Rectal smooth muscle tissue (tissue), 1 donor: ENCODE data around the gene ZNF93.
"Not testable (repeated sequence)": the region's sequence is repeated elsewhere in the genome, so short reads cannot be mapped to it uniquely, and the experiment has no call there.

Source experiments
- H3K27ac ChIP-seq: one replicate; pipeline ENCODE4 v1.7.0; 2013; ENCODE audit warnings: low read depth, low read length, inconsistent platforms
- H3K27me3 ChIP-seq: one replicate; pipeline ENCODE4 v1.7.0; 2013; ENCODE audit warnings: low read length; ENCODE audit not compliant: control insufficient read depth, insufficient read depth
- H3K36me3 ChIP-seq: one replicate; pipeline ENCODE4 v1.7.0; 2013; ENCODE audit warnings: low read length; ENCODE audit not compliant: control insufficient read depth, insufficient read depth
- H3K4me1 ChIP-seq: one replicate; pipeline ENCODE4 v1.7.0; 2013; ENCODE audit warnings: low read length; ENCODE audit not compliant: control insufficient read depth, insufficient read depth
- H3K4me3 ChIP-seq: one replicate; pipeline ENCODE4 v1.7.0; 2013; ENCODE audit warnings: low read length
- H3K9ac ChIP-seq: one replicate; pipeline ENCODE4 v1.7.0; 2013; ENCODE audit warnings: low read length

The ZNF93 gene

GRCh38 chr19:19946226-19946625 lies 45.5 kb downstream of the ZNF93 start:
- Histone ChIP-seq H3K27ac (no peak overlapping the region), H3K36me3 (no peaks in the 10 kb centered on the region), H3K4me3 (no peak overlapping the region), H3K27me3 (no peaks in the 10 kb centered on the region), H3K9ac (no peak overlapping the region), H3K4me1 (no peaks in the 10 kb centered on the region)

- Histone ChIP-seq H3K27me3 (no peaks in the 10 kb centered on the region), H3K4me1 (no peaks in the 10 kb centered on the region), H3K27ac (no peak overlapping the region), H3K4me3 (no peak overlapping the region), H3K9ac (no peak overlapping the region), H3K36me3 (no peaks in the 10 kb centered on the region)
Observed at GRCh38 chr19:19948800-19949199, 48.1 kb downstream of the ZNF93 start.

GRCh38 chr19:19955208-19955607 lies 54.5 kb downstream of the ZNF93 start:
- H3K27ac ChIP-seq = no peak overlapping the region
- H3K27me3 ChIP-seq = no peaks in the 10 kb centered on the region
- H3K36me3 ChIP-seq = no peaks in the 10 kb centered on the region
- H3K9ac ChIP-seq = no peak overlapping the region
- no peaks in the 10 kb centered on the region for H3K4me1 ChIP-seq
- H3K4me3 ChIP-seq = no peak overlapping the region

- no peaks in the 10 kb centered on the region for H3K27me3 ChIP-seq
- H3K36me3 ChIP-seq = no peaks in the 10 kb centered on the region
- no peak overlapping the region for H3K4me3 ChIP-seq
- H3K4me1 ChIP-seq = no peaks in the 10 kb centered on the region
- H3K27ac ChIP-seq = no peak overlapping the region
- no peak overlapping the region for H3K9ac ChIP-seq
Observed at GRCh38 chr19:19956434-19957075, 55.8 kb downstream of the ZNF93 start.

GRCh38 chr19:19957766-19958165 lies 57.0 kb downstream of the ZNF93 start:
- H3K9ac ChIP-seq, H3K27ac ChIP-seq, H3K4me3 ChIP-seq, H3K27me3 ChIP-seq, H3K36me3 ChIP-seq, H3K4me1 ChIP-seq: not testable (repeated sequence)

GRCh38 chr19:19959151-19959799 lies 58.5 kb downstream of the ZNF93 start:
- not testable (repeated sequence) for H3K27ac ChIP-seq, H3K4me3 ChIP-seq, H3K27me3 ChIP-seq, H3K9ac ChIP-seq, H3K36me3 ChIP-seq, H3K4me1 ChIP-seq

GRCh38 chr19:19964416-19964815 lies 63.7 kb downstream of the ZNF93 start:
- Histone ChIP-seq H3K36me3 (no peaks in the 10 kb centered on the region), H3K27me3 (no peaks in the 10 kb centered on the region), H3K9ac (no peak overlapping the region), H3K4me3 (no peak overlapping the region), H3K27ac (no peak overlapping the region), H3K4me1 (no peaks in the 10 kb centered on the region)

GRCh38 chr19:19966126-19966525 lies 65.4 kb downstream of the ZNF93 start:
- not testable (repeated sequence) for H3K9ac ChIP-seq, H3K4me1 ChIP-seq, H3K36me3 ChIP-seq, H3K27me3 ChIP-seq, H3K4me3 ChIP-seq, H3K27ac ChIP-seq

GRCh38 chr19:19966862-19967261 lies 66.1 kb downstream of the ZNF93 start:
- H3K36me3 ChIP-seq = no peaks in the 10 kb centered on the region
- no peak overlapping the region for H3K9ac ChIP-seq
- no peak overlapping the region for H3K4me3 ChIP-seq
- H3K27ac ChIP-seq = no peak overlapping the region
- H3K27me3 ChIP-seq = no peaks in the 10 kb centered on the region
- H3K4me1 ChIP-seq = no peaks in the 10 kb centered on the region
